ENCODE measurements around the gene HPS5. TPM values are rescaled to one million over a fixed set of nuclear protein-coding genes. Genes with fewer than 3 reads are reported as not detected.

The HPS5 gene
- total RNA-seq, 2 experiments from 2014 or later: 8.8 to 9.3 TPM

DNA sequence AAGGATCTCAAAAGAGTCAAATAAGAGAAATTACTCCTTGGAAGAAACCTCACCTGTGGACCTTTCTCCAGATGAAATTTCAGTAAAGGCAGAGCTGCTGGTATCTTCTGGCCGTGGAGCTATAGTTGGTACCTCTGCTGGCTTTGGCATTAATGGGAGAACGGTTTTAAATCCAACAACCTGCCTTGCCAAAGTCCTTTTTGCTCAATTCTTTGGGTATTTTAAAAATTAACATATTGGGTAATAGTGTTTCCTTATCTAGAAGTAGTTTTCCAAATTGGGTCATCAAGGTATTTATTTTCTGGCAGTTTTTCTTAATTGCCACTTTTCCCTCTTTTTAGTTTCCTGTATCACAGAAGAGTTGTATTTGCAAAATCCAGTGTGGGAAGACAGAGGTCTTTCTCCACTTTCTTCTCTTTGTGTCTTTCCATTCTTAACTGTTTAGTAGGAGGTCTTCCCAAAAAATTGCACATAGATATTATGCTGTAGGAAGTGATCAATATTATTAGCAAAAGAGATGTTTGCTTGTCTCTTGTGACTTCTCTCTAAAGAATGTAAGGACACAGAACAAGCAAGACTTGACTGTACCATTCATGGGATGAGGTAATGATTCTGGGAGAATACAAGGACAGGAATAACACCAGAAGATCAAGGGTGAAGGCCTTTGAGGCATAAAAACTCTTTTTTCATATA lies 85.1 kb downstream of the HPS5 start, which contains the start of gene SAA4:
TSS of gene SAA4 (minus strand) at position 139 of the 693 bp plus-strand sequence. CDS start 876 bp downstream, outside the sequence.
- ATAC-seq (ENCODE audit: poor library complexity) (no peak), DNase-seq (no peak)
- no peak within 1 kb of the TSS for H3K4me3 ChIP-seq (ENCODE audit: low read length)
- Mint-ChIP-seq H3K9me3 (no peaks in the 10 kb centered on the region), H3K27ac (no peak within 1 kb of the TSS), H3K4me1 (ENCODE audit: low read depth) (no peaks in the 10 kb centered on the region), H3K36me3 (ENCODE audit: low read depth) (no peaks in the 10 kb centered on the region), H3K4me3 (no peak within 1 kb of the TSS), H3K27me3 (peaks cover 34% of the 10 kb centered on the region)
- H3K27me3 ChIP-seq (ENCODE audit: control insufficient read depth in 1 of 2, insufficient read depth in 2 of 2, low read length in 2 of 2): peaks cover 4 to 10% of the 10 kb centered on the region in 2 experiments
- TF ChIP-seq, protein P1, sequence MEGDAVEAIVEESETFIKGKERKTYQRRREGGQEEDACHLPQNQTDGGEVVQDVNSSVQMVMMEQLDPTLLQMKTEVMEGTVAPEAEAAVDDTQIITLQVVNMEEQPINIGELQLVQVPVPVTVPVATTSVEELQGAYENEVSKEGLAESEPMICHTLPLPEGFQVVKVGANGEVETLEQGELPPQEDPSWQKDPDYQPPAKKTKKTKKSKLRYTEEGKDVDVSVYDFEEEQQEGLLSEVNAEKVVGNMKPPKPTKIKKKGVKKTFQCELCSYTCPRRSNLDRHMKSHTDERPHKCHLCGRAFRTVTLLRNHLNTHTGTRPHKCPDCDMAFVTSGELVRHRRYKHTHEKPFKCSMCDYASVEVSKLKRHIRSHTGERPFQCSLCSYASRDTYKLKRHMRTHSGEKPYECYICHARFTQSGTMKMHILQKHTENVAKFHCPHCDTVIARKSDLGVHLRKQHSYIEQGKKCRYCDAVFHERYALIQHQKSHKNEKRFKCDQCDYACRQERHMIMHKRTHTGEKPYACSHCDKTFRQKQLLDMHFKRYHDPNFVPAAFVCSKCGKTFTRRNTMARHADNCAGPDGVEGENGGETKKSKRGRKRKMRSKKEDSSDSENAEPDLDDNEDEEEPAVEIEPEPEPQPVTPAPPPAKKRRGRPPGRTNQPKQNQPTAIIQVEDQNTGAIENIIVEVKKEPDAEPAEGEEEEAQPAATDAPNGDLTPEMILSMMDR (IDR thresholded peaks at IDR 0.05): no peak
- CTCF ChIA-PET: no interaction called here
- no peaks in the 10 kb centered on the region for H3K36me3 ChIP-seq (ENCODE audit: insufficient read depth, low read length)
- H3K9me3 ChIP-seq (ENCODE audit: control insufficient read depth in 1 of 2, insufficient read depth in 1 of 2, low read length in 2 of 2): no peaks in the 10 kb centered on the region
- H3K27ac ChIP-seq (ENCODE audit: low read depth in 1 of 2, low read length in 2 of 2): no peak within 1 kb of the TSS
- POLR2A ChIA-PET: no interaction called here
- no peaks in the 10 kb centered on the region for H3K4me1 ChIP-seq (ENCODE audit: insufficient read depth, low read length)
- intact Hi-C loops (cut with DNase I, micrococcal nuclease): loop anchor here in 1 of 2 experiments (10.0 kb wide), 1 partner anchor 528 kb away; no protein-coding TSS in a partner anchor

DNA sequence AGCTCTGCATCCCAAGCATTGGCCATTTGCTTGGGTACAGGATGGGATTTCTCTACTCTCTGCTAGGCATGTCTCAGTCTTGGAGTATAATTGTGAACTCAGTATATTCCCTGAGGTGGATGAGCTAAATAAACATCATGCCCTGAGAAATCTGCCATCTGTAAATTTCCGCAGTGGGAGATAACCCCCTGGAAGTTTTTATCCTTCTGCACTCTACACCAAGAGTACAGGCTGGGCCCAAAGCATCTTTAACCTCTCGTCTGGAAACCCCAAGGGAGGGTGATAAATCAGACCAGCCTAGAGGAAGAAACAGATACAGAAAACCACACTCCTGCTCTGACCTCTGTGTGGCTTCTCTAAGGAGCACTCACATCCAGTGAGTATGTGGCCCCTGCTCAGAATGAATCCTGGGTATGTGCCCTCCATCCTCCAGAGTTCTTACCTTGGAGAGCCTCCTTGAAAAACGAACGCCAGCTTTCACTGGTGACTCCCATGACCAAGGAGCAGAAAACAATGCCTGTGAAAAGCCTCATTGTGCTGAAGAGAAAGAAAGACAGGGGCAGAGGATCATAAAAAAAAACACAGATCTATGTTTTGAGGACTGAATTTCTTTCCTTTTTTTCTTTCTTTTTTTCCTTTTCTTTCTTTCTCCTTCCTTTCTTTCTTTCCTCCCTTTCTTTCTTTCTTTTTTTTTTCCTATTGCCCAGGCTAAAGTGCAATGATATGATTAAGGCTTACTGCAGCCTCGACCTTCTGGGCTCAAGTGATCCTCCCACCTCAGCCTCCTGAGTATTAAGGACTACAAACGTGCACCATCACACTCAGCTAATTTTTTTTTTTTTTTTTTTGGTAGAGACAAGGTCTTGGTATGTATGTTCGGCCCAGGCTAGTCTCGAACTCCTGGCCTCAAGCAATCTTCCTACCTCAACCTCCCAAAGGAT lies 86.3 kb downstream of the HPS5 start:
- no peak overlapping the region for H3K27ac Mint-ChIP-seq
- ChIA-PET POLR2A (no interaction called here), CTCF (no interaction called here)
- no peaks in the 10 kb centered on the region for H3K9me3 ChIP-seq (ENCODE audit: control insufficient read depth in 1 of 2, insufficient read depth in 1 of 2, low read length in 2 of 2)
- ATAC-seq (ENCODE audit: poor library complexity) (no peak), DNase-seq (no peak)
- H3K4me1 Mint-ChIP-seq (ENCODE audit: low read depth): no peaks in the 10 kb centered on the region
- H3K4me1 ChIP-seq (ENCODE audit: insufficient read depth, low read length): no peaks in the 10 kb centered on the region
- no peaks in the 10 kb centered on the region for H3K36me3 Mint-ChIP-seq (ENCODE audit: low read depth)
- H3K27ac ChIP-seq (ENCODE audit: low read depth in 1 of 2, low read length in 2 of 2): no peak overlapping the region
- peaks cover 4 to 10% of the 10 kb centered on the region in 2 experiments for H3K27me3 ChIP-seq (ENCODE audit: control insufficient read depth in 1 of 2, insufficient read depth in 2 of 2, low read length in 2 of 2)
- no peaks in the 10 kb centered on the region for H3K9me3 Mint-ChIP-seq
- H3K4me3 Mint-ChIP-seq: no peak overlapping the region
- peaks cover 31% of the 10 kb centered on the region for H3K27me3 Mint-ChIP-seq
- TF ChIP-seq, protein P1 (IDR thresholded peaks at IDR 0.05): no peak
- H3K36me3 ChIP-seq (ENCODE audit: insufficient read depth, low read length): no peaks in the 10 kb centered on the region
- H3K4me3 ChIP-seq (ENCODE audit: low read length): no peak overlapping the region
- intact Hi-C loops (cut with DNase I, micrococcal nuclease): loop anchor here in 1 of 2 experiments (10.0 kb wide), 1 partner anchor 529 kb away; no protein-coding TSS in a partner anchor

DNA sequence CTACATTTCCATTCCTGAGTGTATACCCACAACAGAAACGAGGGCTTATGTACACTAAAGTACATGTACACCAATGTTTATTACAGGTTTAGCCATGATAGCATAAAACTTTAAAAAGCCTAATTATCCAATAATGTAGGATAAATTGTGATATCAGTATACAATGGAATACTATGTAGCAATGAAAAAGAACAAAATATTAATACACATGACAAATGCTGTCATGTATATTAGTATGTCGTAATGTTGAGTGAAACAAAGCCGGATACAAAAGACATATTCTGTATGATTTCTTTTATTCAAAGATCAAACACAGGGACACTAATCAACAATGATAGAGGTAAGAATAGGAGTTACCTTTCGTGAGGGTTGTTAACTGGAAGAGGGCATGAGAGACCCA lies 88.0 kb downstream of the HPS5 start:
- no peaks in the 10 kb centered on the region for H3K9me3 ChIP-seq (ENCODE audit: control insufficient read depth in 1 of 2, insufficient read depth in 1 of 2, low read length in 2 of 2)
- Mint-ChIP-seq H3K27ac (no peak overlapping the region), H3K27me3 (peaks cover 21% of the 10 kb centered on the region), H3K9me3 (no peaks in the 10 kb centered on the region), H3K36me3 (ENCODE audit: low read depth) (no peaks in the 10 kb centered on the region), H3K4me3 (no peak overlapping the region), H3K4me1 (ENCODE audit: low read depth) (no peaks in the 10 kb centered on the region)
- TF ChIP-seq, protein P1 (IDR thresholded peaks at IDR 0.05): no peak
- CTCF ChIA-PET: no interaction called here
- no peaks in the 10 kb centered on the region for H3K4me1 ChIP-seq (ENCODE audit: insufficient read depth, low read length)
- no peak for ATAC-seq (ENCODE audit: poor library complexity)
- POLR2A ChIA-PET: no interaction called here
- H3K36me3 ChIP-seq (ENCODE audit: insufficient read depth, low read length): no peaks in the 10 kb centered on the region
- no peak for DNase-seq
- no peaks in the 10 kb centered on the region for H3K27me3 ChIP-seq (ENCODE audit: control insufficient read depth in 1 of 2, insufficient read depth in 2 of 2, low read length in 2 of 2)
- no peak overlapping the region for H3K27ac ChIP-seq (ENCODE audit: low read depth in 1 of 2, low read length in 2 of 2)
- intact Hi-C loops (cut with DNase I, micrococcal nuclease): loop anchor here in 1 of 2 experiments (10.0 kb wide), 1 partner anchor 531 kb away; no protein-coding TSS in a partner anchor
- H3K4me3 ChIP-seq (ENCODE audit: low read length): no peak overlapping the region
